ENCODE measurements around the gene BSPRY.
A peak's percentile ranks its signal among the peaks of the same experiment; 100 is the strongest.

- TF ChIP-seq CTCF (IDR thresholded peaks at IDR 0.05; ENCODE audit: insufficient read depth, low read depth, low read length) (peak; percentile 4), EZH2 (IDR thresholded peaks at IDR 0.05; ENCODE audit: insufficient read depth, low read length) (no peak)
Observed at GRCh38 chr9:113355040-113355596, 5.8 kb downstream of the BSPRY start.

All from astrocyte (in vitro differentiated cells and primary cell).